NCI-H524 treated with DMSO at 0.1 percent for 48 hours (cell line): Measurements from ENCODE around the gene LRRC15.

Experiments
- DNase-seq: peaks from one replicate; lab custom pipeline; 2025; lab: John Stamatoyannopoulos, UW

The LRRC15 gene

GRCh38 chr3:194316918-194317317 is 52.6 kb downstream of the LRRC15 start:
- no peak for DNase-seq

- DNase-seq: no peak
These were observed 53.6 kb downstream of the LRRC15 start for GRCh38 chr3:194315965-194316361.

DNA sequence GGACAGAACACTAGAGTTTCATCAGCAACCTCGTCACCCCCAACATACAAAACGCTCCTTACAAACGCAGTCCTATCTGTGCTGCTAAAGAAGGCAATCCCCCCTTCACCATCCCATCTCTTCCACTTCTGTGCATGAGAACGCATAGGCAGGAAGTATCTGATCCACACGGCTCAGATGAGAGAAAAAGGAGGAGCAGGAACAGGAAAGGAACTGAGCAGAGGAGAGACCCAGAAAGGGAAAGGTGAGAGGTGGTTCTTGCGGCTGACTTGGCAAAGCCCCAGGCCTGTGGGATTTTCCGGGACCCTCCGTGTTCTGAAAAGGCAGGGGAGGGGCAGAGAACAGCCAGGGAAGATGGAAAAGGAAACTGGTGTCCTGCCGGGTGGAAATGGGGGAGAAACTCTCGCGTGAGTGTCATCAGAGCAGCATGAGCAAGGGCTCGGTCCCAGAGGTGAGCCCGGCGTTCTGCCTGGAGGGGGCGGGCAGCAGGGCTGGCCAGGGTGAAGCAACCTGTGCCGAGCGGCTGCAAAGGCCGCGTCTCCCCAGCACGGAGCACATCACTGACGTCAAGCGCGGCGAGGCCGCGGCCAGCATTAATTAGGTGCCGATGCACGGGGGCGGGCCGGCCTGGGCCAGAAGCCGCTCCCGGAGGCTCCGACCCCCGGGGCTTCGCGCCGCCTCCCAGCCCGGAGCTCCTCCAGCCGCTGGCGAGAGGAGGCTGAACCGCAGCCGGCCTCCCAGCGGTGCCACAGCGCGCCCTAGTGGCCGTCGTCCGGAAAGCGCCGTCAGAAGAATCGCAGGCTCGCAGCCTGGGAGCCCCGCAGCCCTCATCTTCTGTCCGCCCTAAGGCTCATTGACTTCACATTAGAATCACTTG is 54.2 kb downstream of the LRRC15 start:
- peak; percentile 41 for DNase-seq

DNA sequence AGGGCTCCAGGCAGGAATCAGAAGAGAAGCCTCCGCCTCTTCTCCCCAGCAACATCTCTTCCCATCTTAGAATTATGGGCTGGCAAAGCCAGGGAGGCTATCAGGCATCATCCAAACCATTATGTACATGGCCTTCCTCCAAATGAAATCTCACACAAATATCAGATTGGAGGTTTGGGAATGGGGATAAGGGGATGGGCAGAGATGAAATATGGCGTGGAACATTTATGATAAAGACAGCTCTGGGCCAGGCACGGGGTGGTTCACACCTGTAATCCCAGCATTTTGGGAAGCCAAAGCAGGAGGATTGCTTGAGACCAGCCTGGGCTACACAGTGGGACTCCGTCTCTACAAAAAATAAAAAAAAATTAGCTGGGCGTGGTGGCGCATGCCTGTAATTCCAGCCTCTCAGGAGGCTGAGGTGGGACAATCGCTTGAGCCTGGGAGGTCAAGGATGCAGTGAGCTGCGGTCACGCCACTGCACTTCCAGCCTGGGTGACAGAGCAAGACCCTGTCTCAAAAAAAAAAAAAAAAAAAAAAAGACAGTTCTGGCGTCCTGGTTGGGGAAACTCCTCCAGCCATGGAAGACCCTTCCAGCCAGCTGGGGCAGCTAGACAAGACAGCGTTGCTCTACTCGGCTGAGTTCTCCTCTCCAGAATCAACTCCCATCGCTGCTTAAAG is 55.0 kb downstream of the LRRC15 start:
- DNase-seq: no peak

- no peak for DNase-seq
These were observed 55.8 kb downstream of the LRRC15 start for GRCh38 chr3:194313560-194314387.

DNA sequence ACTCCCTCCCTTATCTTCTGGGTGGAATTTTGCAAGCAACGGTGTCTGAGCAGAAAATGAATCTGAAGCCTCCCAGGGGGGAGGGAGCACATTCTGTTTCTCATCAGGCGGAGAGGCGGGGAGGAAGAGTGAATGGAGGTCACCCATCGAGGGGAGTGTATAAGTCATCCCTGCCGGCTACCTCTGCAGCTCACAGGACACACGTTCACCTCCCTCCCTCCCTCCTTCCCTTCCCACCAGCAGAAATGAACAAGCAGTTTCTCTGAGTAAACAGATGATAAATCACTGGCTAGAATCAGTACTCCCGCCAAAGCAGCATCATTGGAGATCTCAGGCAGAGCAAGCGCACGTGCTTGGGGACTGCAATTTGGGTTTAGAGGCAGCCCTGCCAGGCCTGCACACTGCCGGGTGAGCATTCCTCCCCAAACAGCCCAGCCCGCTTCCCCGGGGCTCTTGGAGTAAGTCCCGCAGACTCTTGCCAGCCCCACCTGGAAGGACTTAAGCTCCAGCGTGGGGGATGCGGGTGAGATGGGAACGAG is 56.7 kb downstream of the LRRC15 start:
- DNase-seq: no peak

- no peak for DNase-seq
These were observed 57.3 kb downstream of the LRRC15 start for GRCh38 chr3:194312186-194312742.

GRCh38 chr3:194311000-194311399 is 58.5 kb downstream of the LRRC15 start:
- no peak for DNase-seq

DNA sequence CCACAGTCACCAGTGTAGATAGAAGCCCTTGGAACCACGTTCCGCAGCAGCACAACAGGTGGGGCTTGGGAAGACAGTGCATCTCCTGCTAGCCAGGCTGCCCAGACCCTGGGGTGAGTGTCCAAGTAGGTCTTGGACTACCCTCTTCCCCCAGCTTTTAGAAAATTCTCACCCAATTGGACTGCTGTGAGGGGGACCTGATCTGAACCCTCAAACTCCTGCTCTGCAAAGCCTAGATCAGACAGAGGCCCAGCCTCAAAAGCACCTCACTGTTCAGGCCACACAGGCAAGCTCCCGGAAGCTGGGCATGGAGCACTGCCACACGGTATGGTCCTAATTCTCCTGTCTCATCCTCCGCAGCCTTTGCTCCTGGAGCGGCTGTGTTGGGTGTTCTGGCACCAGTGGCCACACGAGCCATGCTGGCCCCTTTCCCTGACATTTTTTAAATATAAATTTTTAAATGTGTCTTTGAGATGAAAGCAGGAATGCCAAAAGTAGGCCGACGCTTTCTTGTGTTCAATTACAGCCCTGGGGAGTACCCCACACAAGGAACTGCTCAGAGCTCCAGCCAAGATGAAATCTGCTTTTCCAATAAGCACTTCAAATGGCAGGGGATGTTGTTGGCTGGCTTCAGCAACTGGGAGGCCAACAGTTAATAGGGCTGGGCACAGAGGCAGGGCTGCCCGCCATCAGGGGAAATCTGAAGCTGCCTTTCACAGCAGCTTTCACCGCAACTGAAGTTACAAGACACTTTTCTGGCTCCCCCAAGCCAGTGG is 59.3 kb downstream of the LRRC15 start:
- DNase-seq: no peak

DNA sequence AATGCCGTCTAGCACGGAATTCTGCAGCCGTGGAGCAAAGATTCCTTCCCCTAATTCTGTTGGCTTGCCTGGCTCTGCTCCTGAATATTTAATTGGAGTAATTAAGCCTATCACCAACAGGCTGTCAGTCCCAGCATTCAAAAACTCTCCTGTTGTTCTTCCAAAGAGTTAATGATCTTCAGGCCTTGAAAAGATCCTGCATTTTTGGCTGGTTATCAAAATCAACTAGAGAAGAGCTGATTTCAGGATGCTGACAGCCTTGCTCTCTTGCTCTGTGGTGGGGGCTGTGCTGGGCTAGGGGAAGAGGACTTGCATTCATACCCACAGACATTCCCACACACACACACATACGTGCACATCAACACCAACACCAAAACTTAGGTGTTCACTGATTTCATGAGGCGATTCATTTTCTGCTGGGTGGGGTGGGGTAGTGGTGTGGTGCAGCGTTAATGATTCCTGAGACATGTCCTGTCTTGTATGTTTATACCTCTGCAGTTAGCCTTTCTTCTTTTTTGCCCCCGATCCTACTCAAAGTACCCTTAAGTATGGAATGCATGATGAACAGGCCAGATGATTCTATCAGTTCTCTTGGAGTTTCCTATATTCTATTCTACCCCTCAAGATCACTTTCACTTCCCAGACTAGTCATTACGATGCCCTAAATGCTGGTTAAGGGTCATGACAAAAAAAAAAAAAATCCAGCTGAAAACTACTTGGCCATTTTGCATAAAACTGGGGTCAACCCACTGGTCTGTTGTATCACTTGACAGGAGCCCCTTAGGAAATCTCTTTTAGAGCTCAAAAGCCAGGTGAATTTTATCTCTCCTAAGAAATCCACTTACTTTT is 60.7 kb downstream of the LRRC15 start:
- no peak for DNase-seq

GRCh38 chr3:194307849-194308248 is 61.7 kb downstream of the LRRC15 start:
- DNase-seq: no peak

DNA sequence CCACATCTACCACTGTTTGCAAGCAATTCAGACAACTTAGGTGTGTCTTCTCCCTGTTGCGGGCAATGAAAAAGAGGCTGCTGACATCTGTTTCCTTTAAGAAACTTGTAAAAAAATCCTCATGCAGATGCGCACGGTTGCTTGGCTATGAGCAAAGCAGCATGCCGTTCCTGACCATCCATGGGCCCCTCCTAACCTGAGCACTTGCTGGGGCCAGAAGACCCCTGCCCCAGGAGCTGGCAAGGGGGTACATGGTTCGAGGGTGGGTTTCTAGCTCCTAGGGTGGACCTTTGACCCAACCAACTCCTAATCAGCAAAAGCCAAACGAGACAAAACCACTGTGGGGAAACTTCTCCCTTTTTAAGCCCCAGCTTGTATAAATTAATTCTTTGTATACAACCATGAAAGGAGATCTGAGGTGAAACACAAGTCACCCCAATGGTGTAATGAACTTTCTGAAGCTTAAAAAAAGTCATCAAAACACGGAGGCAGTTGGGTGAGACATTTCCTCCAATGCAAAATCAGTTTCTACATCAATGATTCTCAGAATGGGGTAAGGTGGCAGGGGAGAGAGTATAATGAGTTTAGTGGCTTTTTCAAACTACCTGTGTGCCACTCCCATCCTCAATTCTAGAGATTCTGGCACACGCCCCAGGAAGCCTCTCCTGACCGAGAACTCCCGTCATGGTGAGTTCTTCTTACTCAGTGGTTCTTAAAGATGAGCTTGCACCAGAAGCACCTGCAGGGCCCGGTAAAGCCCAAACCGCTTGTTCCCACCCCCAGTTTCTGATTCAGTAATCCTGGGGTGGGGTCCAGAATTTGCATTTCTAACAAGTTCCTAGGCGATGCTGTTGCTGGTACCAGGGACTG is 62.5 kb downstream of the LRRC15 start:
- no peak for DNase-seq

DNA sequence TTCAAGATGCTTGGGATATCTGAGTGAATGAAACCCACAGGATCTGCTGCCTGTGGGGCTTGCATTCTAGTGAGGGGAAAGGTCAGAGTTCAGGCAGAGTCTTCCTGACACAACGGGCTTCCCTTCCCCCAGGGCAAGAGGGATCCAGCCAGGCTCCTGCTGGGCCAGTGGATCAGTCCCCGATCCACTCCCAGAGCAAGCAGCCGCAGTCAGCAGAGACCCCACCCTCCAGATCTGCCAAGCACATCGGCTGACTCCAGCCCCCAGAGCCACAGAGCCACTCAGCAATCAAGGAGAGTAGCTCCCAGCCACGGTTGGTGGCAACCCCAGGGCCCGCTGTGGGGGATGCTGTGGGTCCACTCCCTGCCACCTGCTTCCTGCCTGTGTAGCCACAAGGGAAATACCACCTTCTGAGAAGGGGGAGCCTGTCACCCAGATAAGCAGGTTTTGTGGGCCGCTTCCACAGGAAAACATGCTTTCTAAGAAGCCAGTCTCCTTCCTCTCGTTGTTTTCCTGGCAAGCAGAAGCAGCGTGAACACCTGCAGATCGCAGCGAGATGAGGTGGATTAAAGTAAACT is 63.3 kb downstream of the LRRC15 start:
- DNase-seq: no peak

- DNase-seq: peak; percentile 93
These were observed 64.0 kb downstream of the LRRC15 start for GRCh38 chr3:194305356-194306108.
